Measurements from ENCODE around the gene ARHGEF3.

ARHGEF3 gene

DNA sequence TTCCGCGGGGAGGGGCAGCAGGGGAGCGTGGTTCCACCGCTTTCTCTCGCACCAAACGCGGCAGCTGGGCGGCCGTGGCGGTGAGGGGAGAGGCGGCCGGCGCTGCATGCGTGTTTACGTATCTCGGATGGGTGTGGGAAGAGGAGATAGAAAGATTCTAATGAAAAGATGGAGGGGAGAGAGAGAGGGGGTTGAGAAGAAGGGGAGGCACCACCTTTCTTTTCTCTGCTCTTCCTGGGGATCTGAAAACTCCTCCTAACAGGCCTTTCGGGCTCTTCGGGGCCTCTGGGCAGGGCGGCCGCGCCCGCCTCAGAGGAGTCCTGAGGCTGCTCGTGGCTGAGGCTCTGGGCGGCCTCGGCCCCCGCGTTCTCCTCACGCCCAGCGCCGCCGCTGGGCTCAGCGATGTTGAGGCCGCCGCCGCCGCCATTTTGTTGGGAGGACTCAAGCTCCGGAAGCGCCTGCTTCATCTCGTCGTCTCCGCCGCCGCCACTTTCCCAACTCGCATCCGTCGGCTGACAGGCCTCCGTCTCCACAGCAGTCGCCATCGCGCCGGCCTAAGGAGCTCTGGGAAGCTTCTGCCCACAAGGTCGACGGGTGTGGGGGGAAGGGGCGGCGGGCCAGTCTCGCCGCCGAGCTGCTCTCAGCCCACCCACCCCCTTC, 119.2 kb downstream of the ARHGEF3 start:
- peak; percentile 86 for DNase-seq (ENCODE audit: low spot score)

DNA sequence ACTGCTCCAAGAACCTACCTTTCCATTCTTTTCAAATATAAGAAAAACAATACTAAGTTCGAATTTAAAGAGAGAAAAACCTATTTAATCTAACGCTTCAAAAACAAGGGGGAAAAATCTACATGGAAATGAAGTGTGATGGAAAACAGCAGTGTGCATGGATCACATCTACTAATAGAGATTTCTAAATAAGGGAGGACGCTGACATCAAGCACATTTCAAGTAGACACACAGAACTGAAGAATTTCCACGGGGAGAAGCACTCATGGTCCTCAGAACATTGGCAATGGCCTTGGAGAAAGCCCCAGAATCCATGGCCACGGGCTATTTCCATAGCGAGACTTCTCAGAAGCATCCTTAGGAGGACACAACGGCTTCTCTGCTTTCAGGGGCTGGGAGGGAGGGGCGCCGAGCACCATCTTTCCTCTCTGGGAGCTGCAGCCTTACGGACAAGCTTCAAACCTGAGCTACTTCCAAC, 119.7 kb downstream of the ARHGEF3 start:
- DNase-seq (ENCODE audit: low spot score), result peak; percentile 81

DNA sequence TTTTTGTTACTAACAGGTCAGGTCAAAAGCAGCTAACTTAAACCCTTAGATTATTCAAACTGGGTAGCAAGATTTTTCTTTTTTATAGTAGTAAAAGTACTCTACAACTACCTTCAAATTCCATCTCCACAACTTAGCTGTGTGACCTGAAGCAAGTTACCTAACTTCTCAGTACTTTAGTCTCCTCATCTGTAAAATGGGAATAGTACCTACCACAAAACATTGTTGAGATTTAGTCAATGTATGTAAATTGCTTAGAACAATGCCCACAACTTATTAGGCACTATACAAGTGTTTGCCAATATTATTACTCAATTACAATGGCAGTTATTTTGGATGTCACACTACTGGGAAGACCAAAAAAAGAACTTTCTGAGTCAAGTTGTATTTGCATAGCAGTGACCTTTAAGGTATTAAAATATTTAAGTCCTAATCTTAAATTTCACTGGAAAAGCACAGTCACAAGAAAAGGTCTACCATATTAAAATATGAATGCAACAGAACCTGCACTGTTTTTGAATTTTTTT, 121.6 kb downstream of the ARHGEF3 start:
- DNase-seq (ENCODE audit: low spot score), result no peak
